SU-DHL-6 (cell line): ENCODE measurements around the gene COL1A2.

Source experiments
- CTCF ChIP-seq: fragments of 200-600 bp; sonication (generic); IDR thresholded peaks from one replicate; pipeline ENCODE4 v1.5.1; 2017; ENCODE audit warnings: antibody characterized with exemption, mild to moderate bottlenecking, low read length, moderate library complexity; ENCODE audit not compliant: insufficient read depth, poor library complexity, severe bottlenecking
- EZH2phosphoT487 ChIP-seq: fragments of 200-600 bp; sonication (generic), shearing (Covaris generic); conservative IDR thresholded peaks from 2 replicates; pipeline ENCODE4 v1.6.1; 2018; ENCODE audit warnings: mild to moderate bottlenecking, antibody characterized with exemption, low read length, moderate library complexity, mixed read lengths

- TF ChIP-seq CTCF: no peak
- no peak for TF ChIP-seq EZH2phosphoT487
Measured at GRCh38 chr7:94396037-94396431, 1.3 kb downstream of the COL1A2 start.
